Measurements from ENCODE around the gene RAP1A.

Gene RAP1A

DNA sequence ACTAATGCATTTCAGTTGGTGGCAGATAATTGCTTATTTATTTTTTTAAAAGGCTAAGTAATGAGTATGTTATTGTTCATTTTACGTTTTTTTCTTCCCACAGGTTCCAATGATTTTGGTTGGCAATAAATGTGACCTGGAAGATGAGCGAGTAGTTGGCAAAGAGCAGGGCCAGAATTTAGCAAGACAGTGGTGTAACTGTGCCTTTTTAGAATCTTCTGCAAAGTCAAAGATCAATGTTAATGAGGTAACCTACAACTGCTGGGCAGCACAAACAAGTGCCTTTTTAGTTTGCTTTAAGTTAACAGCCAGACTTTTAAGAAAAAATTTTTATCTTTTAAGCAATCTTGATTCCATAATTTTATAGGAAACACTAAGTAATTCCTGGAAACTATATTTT is 84.7 kb downstream of the RAP1A start:
- no peaks in the 10 kb centered on the region for H3K27me3 Mint-ChIP-seq (ENCODE audit: low read depth)
- H3K4me3 Mint-ChIP-seq = no peak overlapping the region
- H3K27ac Mint-ChIP-seq = no peak overlapping the region
- TF ChIP-seq, protein P1, sequence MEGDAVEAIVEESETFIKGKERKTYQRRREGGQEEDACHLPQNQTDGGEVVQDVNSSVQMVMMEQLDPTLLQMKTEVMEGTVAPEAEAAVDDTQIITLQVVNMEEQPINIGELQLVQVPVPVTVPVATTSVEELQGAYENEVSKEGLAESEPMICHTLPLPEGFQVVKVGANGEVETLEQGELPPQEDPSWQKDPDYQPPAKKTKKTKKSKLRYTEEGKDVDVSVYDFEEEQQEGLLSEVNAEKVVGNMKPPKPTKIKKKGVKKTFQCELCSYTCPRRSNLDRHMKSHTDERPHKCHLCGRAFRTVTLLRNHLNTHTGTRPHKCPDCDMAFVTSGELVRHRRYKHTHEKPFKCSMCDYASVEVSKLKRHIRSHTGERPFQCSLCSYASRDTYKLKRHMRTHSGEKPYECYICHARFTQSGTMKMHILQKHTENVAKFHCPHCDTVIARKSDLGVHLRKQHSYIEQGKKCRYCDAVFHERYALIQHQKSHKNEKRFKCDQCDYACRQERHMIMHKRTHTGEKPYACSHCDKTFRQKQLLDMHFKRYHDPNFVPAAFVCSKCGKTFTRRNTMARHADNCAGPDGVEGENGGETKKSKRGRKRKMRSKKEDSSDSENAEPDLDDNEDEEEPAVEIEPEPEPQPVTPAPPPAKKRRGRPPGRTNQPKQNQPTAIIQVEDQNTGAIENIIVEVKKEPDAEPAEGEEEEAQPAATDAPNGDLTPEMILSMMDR (IDR thresholded peaks at IDR 0.05; ENCODE audit: unreplicated experiment in 3 of 3) = no peak
- H3K4me1 Mint-ChIP-seq = no peaks in the 10 kb centered on the region
- no peaks in the 10 kb centered on the region for H3K9me3 Mint-ChIP-seq
- peaks cover 50% of the 10 kb centered on the region for H3K36me3 Mint-ChIP-seq (ENCODE audit: low read depth)

DNA sequence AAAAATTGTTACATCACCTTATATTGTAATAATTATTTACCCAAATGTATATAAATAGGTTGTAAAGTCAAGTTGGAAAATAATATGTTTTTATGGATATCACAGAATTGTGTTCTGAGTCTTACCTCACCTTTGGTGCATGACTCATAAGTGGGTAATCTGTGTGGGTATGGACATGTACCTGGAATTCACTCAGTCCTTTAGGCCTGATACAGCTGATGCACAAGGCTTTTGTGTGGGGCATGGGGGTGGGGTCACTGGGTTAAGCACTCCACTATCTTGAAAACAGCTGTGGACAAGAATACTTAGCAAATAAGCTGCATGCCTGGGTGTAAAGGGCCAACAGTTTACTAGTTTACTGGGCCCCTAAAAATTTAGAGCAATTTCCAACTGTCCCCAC is 85.2 kb downstream of the RAP1A start:
- Mint-ChIP-seq H3K4me3 (no peak overlapping the region), H3K4me1 (no peaks in the 10 kb centered on the region), H3K9me3 (no peaks in the 10 kb centered on the region), H3K36me3 (ENCODE audit: low read depth) (peaks cover 51% of the 10 kb centered on the region), H3K27ac (no peak overlapping the region), H3K27me3 (ENCODE audit: low read depth) (no peaks in the 10 kb centered on the region)
- TF ChIP-seq, protein P1 (IDR thresholded peaks at IDR 0.05; ENCODE audit: unreplicated experiment in 3 of 3) = no peak

DNA sequence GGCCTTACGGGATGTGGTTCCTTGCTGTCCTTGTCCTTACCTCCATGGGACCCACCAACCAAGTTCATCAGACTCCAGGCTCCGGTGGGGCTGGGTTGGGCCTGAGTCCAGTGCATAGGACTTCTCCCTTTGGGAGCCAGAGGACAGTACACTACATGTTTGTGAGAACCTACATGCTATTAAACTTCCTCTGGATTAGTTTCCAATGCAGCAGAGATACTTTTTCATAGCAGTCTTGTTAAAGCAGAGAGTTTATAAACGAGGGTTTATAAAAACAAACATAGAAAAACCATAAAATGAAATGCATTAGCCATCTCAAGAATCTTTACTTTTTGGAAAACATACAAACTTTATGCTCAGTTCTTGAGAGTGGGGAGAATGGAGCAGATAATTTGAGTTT is 86.3 kb downstream of the RAP1A start:
- Mint-ChIP-seq H3K27ac (no peak overlapping the region), H3K27me3 (ENCODE audit: low read depth) (no peaks in the 10 kb centered on the region), H3K9me3 (no peaks in the 10 kb centered on the region), H3K36me3 (ENCODE audit: low read depth) (peaks cover 40% of the 10 kb centered on the region), H3K4me3 (no peak overlapping the region), H3K4me1 (no peaks in the 10 kb centered on the region)
- TF ChIP-seq, protein P1 (IDR thresholded peaks at IDR 0.05; ENCODE audit: unreplicated experiment in 3 of 3) = no peak

DNA sequence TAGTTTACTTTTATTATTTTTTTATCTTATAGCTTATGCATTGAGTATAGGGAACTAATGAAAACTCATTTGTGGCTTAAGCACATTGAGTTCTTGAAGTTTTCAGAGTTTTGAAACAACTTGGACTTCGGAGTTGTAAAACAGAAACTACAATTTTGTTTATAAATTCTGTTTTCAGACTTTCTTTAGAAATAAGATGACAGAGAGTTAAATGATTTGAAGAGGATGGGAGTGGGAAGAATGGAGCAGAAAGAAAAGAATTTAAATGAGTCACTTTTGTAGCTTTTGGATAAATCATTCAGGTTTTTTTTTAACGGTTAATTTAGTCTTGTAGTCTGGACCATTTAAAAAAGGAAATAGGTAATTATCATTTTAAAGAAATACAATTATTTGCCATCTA is 87.3 kb downstream of the RAP1A start:
- Mint-ChIP-seq H3K27me3 (ENCODE audit: low read depth) (no peaks in the 10 kb centered on the region), H3K4me3 (no peak overlapping the region), H3K9me3 (no peaks in the 10 kb centered on the region), H3K27ac (no peak overlapping the region), H3K4me1 (no peaks in the 10 kb centered on the region), H3K36me3 (ENCODE audit: low read depth) (peaks cover 33% of the 10 kb centered on the region)
- TF ChIP-seq, protein P1 (IDR thresholded peaks at IDR 0.05; ENCODE audit: unreplicated experiment in 3 of 3) = no peak

DNA sequence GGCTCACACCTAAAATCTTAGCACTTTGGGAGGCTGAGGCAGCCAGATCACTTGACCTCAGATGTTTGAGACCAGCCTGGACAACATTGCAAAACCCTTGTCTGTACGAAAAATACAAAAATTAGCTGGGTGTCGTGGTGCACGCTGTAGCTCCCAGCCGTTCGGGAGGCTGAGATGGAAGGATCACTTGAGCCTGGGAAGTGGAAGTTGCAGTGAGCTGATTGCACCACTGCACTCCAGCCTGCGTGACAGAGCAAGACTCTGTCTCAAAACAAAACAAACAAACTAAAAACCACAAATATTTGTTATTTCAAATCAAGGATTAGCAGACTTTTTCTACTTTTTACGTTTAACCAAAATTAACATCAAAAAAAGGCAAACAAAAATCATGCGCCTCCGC is 88.3 kb downstream of the RAP1A start:
- Mint-ChIP-seq H3K9me3 (no peaks in the 10 kb centered on the region), H3K27ac (no peak overlapping the region), H3K27me3 (ENCODE audit: low read depth) (no peaks in the 10 kb centered on the region), H3K4me3 (no peak overlapping the region), H3K36me3 (ENCODE audit: low read depth) (peaks cover 30% of the 10 kb centered on the region), H3K4me1 (no peaks in the 10 kb centered on the region)
- TF ChIP-seq, protein P1 (IDR thresholded peaks at IDR 0.05; ENCODE audit: unreplicated experiment in 3 of 3) = no peak

DNA sequence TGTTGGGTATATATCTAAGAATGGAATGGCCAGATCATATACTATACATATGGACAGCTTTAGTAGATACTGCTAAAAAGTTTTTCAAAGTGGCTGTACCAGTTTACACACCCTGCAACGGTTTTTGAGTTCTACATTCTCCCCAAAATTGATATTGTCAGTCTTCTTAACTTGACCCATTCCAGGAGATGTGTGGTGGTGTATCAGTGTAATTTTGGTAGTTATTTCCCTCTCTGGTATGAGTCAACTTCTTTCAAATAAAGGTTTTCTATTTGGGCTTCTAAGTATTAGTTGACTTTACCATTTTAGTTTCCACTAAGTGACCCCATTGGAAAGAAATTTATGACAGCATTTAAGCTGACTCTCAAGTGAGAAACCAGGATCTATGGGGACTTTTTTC is 90.4 kb downstream of the RAP1A start:
- Mint-ChIP-seq H3K27ac (no peak overlapping the region), H3K9me3 (no peaks in the 10 kb centered on the region), H3K4me1 (no peaks in the 10 kb centered on the region), H3K4me3 (no peak overlapping the region), H3K27me3 (ENCODE audit: low read depth) (no peaks in the 10 kb centered on the region), H3K36me3 (ENCODE audit: low read depth) (peaks cover 21% of the 10 kb centered on the region)
- TF ChIP-seq, protein P1 (IDR thresholded peaks at IDR 0.05; ENCODE audit: unreplicated experiment in 3 of 3) = no peak
